Esophagus muscularis mucosa (tissue), 3 donors: Measurements from ENCODE around the gene OMA1.

Experiments
- POLR2A ChIP-seq: fragments of 450-650 bp; IDR thresholded peaks from one replicate; pipeline ENCODE4 v1.6.1; 2017; ENCODE audit warnings: antibody characterized with exemption, moderate library complexity, mild to moderate bottlenecking, low read depth
- TF ChIP-seq, protein P1 (sequence below), 3 experiments: fragments of 200-600 bp in 2 of 3; fragments of 450-650 bp in 1 of 3; sonication (generic) in 2 of 3; IDR thresholded peaks; one replicate each; pipeline ENCODE4 v1.5.1; 2017 to 2019; ENCODE audit warnings: antibody characterized with exemption in 3 of 3, mild to moderate bottlenecking in 2 of 3, moderate library complexity in 1 of 3

DNA sequence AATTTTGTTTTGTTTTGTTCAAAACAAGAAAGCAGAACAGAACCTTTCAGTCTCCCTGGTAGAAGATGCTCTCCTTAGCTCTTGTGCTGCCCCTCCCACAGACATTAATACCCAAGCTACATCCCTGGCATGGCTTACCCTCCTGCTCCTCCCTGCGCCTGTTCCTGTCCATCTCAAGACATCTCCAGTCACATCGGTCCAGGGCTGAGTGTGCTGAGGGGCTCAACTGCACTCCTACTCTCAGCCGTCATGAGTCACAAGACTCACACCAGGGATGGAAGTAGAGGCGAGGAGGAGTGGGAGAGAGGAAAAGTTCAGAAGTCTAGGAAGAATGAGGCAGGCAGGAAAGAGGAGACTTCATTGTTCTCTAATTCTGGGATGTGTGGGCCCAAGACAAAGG lies 39.7 kb upstream of the OMA1 start:
- TF ChIP-seq, protein P1, sequence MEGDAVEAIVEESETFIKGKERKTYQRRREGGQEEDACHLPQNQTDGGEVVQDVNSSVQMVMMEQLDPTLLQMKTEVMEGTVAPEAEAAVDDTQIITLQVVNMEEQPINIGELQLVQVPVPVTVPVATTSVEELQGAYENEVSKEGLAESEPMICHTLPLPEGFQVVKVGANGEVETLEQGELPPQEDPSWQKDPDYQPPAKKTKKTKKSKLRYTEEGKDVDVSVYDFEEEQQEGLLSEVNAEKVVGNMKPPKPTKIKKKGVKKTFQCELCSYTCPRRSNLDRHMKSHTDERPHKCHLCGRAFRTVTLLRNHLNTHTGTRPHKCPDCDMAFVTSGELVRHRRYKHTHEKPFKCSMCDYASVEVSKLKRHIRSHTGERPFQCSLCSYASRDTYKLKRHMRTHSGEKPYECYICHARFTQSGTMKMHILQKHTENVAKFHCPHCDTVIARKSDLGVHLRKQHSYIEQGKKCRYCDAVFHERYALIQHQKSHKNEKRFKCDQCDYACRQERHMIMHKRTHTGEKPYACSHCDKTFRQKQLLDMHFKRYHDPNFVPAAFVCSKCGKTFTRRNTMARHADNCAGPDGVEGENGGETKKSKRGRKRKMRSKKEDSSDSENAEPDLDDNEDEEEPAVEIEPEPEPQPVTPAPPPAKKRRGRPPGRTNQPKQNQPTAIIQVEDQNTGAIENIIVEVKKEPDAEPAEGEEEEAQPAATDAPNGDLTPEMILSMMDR (IDR thresholded peaks at IDR 0.05), result no peak
- no peak for TF ChIP-seq POLR2A
